ENCODE measurements around the gene ERC1.
"Not testable (repeated sequence)": the region's sequence is repeated elsewhere in the genome, so short reads cannot be mapped to it uniquely, and the experiment has no call there.

ERC1 gene

DNA sequence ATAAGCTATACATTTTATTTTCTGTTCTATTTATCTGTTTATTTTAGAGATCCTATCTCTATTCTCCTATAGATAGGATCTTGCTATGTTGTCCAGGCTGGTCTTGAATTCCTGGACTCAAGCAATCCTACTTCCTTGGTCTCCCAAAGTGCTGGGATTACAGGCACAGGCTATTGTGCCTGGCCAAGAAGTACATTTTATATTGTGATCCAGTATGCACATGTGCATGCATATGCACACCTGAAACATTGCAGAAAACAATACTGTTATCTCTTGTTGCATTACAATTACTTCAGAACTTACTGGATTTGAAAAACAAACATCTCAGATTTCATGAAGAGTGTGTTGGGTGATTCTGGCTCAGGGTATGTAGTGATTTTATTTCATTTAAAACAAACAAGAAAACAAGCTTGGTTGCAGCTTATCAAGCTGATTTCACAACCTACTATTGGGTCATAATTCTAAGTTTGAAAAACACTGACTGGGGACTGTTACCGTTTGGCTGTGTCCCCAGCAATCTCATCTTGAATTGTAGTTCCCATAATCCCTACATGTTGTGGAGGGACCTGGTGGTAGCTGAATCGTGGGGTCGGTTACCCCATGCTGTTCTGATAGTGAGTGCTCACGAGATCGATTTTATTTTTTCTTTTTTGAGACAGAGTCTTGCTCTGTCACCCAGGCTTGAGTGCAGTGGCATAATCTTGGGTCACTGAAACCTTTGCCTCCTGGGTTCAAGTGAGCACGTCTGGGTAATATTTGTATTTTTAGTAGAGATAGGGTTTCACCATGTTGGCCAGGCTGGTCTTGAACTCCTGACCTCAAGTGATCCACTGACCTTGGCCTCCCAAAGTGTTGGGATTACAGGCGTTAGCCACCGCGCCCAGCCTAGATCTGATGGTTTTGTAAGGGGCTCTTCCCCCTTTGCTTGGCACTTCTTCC lies 31.3 kb downstream of the ERC1 start:
- no peak for DNase-seq (ENCODE audit: low read depth in 2 of 2)

DNA sequence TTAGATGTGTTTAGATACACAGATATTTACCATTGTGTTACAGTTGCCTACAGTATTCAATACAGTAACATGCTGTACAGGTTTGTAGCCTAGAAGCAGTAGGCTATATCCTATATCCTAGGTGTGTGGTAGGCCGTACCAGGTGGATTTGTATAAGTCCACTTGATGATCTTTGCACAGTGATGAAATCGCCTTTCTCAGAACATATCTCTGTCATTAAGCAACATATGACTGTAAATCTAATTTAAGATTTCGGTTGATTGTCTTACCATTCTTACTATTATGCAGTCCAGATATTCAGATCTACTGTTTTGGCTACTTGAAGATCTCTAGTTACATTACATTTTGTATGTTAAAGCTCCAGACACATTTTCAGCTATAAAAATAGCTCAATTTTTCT lies 39.8 kb downstream of the ERC1 start:
- DNase-seq (ENCODE audit: low read depth in 2 of 2): no peak

DNA sequence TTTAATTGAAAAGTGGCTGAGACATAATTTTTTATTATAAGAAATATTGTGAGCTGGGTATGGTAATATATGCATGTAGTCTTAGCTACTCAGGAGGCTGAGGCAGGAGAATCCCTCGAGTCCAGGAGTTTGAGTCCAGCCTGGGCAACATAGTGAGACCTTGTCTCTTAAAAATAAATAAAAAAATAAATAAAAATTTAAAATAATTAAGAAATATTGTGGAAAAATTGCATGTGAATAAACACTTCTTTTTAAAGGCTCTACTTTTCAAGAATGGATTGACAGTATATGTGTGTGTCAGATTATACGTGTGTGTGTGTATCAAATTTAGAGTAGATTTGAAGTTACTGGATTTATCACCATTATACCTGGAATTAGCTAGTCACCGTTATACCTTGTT lies 43.2 kb downstream of the ERC1 start:
- DNase-seq (ENCODE audit: low read depth in 2 of 2): no peak

DNA sequence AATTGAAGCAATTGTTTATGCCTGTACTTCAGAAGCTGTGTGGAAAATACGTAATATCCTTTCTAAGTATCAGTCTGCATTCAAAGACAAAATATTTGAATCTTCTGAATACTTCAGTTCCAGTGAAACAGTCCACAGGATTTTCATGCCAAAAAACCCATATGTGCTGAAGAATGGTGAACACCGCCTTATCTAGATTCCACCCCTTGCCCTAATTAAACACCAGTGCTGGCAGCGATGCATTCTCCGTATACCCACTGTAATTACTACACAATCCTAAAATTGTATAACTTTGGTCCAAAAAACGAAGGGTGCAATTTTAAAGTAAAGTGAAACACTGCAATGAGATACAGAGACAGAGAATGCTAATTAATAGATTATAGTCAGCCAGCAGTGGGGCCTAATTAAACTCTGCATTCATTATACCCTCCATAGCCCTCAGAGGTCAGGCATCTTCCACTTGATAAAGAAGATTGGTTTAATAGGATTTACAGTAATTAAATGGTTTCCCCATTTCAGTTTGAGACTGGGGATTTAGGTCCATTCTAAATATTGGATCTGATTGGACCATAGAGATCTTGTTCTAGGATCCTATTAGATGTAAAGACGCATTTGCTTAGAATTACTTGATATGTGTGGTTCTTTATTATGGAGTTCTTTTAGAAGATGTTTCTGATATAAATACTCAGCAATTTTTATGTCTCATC lies 43.9 kb downstream of the ERC1 start:
- DNase-seq (ENCODE audit: low read depth in 2 of 2): no peak

DNA sequence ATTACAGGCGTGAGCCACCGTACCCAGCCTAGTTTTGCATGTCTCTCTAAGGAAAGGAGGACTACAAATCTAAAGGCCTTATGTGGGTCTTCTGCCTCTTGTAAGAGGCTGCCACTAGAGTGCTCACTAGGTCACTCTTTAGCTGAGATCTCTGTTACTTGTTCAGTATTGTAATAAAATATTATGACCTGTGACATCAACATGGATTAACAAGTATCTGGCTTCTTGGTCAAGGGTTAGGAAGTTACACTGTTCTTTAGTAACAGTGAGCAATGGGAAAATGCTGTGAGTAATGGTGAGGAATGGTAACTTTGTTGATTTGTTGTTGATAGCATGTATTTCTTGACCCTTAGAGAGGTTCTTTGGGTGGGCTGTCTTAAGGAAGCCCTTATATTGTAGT lies 50.5 kb downstream of the ERC1 start:
- no peak for DNase-seq (ENCODE audit: low read depth in 2 of 2)

DNA sequence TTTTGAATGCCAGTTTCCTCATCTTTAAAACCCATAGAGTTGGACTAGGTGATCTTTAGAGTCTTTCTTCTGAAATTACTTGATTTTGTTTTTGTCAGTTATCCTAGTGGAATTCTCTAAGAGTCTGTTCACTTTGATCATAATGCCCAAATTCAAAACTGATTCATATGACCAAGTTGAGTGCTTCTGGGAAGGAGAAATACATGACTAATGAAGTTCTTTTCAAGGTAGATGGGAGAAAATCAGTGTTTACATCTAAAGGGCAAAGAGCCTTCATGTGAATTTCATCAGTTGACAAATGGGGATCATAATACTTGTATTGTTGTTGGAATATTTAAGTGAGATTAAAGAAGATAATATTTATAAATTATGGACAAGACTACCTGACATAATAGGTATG lies 53.2 kb downstream of the ERC1 start:
- no peak for DNase-seq (ENCODE audit: low read depth in 2 of 2)

DNA sequence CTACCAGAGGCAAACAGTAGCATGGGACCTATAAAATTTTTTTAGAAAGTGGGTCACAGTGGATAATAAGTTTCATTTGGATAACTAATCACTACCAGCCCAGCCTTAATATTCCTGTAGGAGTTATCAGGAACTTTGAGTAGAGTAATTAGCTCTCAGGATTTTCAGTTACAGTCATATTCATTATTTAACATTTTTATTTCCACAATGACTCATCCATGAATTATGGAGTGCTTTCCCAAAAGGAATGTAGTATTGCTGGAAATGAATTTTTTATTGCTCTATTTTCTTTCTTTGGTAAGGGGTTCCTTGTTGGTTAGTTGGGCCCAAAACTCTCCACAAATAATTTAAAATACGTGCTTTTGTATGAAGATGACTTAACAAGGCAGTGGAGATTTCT lies 53.7 kb downstream of the ERC1 start:
- no peak for DNase-seq (ENCODE audit: low read depth in 2 of 2)

DNA sequence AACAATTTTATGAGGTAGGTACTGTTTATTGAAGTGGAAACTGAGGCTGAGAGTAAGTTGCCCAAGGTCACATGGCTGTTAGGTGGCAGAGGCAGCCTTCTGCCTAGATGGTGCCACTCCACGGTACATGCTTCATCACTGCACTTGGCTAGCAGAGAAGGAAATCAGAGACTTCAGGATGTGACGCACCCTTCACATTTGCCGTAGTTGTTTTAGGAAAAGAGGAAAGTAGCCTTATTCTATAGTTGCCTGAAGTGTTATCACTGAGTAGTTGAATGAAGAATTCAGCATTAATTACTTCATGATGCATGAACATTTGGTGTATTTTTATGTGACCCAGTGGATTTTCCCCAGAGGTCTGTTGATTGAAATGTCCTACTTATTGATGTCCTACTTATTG lies 55.7 kb downstream of the ERC1 start:
- DNase-seq (ENCODE audit: low read depth in 2 of 2): no peak

DNA sequence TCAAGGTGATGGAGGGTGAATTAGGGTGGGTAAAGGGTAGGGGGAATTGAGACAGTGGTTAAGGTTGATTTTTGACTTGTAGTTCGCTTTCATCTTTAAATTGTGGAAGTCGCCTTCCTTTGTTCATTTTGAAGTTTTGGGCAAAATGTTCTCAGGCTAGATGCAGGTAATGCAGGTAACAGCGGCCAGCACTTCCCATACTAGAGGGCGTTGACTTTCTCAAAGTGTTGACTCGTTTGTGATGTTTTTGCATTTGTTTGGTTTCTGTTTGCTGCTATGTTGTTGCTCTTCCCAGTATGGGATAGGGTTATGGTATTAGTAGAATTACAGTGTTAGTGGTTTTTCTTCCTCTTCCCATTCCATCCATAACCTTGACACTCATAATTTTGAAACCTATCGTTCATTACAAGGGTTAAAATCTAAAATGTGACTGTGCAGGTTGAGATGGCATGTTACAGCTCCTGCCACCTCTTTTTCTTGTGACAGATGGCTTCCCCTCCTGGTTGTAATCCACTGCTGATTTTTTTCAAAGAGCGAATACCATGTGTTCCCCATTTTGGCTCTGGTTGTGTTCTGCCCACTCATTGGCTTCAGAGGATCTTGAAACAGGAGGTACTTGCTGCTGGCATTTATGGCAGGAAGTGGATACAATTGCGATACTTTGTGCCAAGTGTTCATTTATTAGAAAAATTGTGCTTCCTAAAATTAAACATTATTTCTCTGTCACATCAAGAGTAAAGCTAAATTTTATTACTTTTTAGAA lies 57.1 kb downstream of the ERC1 start:
- no peak for DNase-seq (ENCODE audit: low read depth in 2 of 2)

DNA sequence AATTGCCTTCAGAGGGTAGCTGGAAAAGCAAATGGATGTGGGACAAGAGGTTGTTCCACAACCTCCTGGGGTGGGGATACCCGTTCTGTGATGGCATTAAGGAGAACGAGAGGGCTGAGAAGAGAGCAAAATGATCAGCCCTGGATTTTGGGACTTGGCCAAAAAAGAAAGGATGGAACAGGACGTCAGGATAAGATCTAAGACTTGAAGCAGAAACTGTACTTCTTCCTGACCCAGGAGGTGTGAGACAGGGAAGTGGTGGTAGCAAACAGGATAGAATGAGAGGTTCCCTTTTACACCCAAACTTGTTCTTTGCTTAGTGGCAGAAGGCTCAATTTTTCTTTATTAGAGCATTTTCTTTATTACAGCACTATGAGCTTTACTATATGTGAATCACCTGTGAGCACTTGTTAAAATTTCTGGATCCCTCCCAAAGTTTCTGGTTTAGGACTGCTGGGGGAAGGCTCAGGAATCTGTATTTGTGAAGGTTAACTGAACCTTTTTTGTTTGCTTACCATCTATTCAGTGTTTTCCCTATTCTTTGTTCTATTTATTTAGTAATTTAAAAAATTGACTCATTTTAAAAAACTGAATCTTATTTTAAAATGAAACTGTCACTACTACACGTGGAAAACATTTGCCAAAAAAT lies 59.2 kb downstream of the ERC1 start:
- DNase-seq (ENCODE audit: low read depth in 2 of 2): no peak

DNA sequence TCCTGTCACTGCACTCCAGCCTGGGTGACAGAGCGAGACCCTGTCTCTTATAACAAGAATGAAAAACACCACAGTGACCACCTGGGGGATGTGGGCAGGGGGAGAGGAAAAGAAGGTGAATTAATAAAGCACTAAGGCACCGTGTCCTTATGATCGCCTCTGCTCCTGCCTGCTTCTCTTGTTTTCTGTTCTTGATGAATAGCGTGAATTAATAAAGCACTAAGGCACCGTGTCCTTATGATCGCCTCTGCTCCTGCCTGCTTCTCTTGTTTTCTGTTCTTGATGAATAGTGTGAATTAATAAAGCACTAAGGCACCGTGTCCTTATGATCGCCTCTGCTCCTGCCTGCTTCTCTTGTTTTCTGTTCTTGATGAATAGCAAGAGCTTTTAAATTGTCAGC lies 60.6 kb downstream of the ERC1 start:
- DNase-seq (ENCODE audit: low read depth in 2 of 2): not testable (repeated sequence)

DNA sequence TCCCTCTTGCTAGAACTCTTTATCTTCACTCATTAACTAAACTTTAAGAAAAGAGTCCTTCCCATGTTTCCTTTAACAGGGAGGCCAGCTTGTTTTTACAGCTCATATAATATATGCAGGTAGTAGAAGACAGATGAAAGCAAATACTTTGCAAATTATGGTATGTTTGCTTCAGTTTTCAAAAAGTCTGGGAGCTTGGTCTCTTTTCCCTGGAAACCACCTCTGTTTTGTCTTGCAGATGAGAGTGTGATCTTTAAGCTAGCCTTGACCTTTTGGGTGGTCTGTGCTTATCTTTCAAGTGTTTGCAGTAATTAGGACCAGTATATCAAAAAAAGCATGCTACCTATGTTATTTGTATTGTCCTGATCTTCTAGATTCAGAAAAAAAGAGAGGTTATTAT lies 62.7 kb downstream of the ERC1 start:
- DNase-seq (ENCODE audit: low read depth in 2 of 2): no peak

DNA sequence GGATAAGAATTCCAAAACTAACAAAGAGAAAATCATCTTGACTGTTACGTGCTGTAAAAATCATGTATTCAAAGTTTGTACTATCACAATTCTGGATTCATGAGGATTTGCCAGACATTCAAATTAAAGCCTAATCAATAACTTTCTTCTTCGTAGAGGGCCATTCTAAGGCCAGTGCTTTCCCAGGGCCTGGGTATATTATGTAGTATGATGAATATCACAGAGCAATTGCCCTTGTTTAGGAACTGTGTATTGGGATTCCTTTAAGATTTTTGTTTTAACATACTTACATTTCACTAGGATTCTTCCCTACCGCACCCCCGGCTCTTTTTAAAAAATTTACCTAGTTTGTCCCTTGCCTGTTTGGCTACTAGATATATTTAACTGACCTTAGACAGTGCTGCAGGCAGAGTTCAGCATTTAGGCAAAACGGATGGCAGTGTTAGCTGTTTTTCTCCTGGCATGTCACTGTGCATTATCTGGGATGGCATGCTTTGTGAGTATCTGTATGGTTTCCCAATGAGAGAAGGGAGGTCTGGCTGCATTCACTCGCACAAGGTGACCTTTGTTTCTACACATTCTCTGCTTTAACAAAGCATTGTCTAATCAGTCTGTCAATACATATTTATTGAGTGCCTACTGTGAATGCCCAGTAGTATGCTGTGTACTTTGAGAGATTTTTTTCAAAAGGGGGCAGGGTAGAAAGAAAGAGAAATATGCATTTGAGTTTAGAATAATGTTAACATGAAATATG lies 63.3 kb downstream of the ERC1 start:
- no peak for DNase-seq (ENCODE audit: low read depth in 2 of 2)

DNA sequence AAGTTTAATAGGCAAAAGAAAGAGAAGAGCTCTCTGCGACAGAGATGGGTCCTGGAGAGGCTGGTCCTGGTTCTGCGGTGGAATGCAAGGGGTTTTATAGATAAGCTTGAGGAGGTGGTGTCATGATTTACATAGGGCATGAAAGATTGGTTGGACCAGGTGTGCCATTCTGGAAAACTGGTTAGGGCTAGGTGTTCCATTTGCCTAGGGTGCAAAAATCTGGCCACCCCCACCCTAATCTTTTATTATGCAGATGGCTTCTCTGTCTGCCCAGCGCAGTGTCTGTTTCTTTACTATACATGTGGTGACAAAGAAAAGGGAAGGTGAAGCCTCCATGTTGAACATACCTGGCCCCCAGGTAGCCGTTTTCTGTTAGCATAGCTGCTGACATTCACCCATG lies 65.4 kb downstream of the ERC1 start:
- DNase-seq (ENCODE audit: low read depth in 2 of 2): no peak

DNA sequence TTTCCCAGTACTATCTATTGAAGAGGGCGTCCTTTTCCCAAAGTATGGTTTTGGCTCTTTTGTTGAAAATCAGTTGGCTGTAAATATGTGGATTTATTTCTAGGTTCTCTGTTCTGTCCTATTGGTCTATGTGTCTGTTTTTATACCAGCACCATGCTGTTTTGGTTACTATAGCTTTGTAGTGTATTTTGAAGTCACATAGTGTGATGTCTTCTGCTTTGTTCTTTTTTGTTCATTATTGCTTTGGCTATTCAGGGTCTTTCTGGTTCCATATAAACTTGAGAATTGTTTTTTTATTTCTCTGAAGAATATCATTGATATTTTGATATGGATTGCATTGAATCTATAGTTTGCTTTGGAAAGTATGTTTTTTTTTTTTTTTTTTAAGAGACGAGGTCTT lies 67.4 kb downstream of the ERC1 start:
- no peak for DNase-seq (ENCODE audit: low read depth in 2 of 2)

DNA sequence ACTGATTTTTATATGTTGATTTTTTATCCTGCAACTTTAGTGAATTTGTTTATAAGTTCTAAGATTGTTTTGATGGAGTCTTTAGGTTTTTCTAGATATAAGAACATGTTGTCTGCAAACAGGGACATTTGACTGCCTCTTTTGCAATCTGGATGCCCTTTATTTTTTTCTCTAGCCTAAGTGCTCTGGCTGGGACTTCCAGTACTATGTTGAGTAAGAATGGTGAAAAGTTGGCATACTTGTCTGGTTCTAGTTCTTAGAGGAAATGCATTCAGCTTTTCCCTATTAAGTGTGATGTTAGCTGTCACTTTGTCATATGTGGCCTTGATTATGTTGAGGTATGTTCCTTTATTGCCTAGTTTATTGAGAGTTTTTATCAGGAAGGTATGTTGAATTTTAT lies 68.1 kb downstream of the ERC1 start:
- DNase-seq (ENCODE audit: low read depth in 2 of 2): no peak

DNA sequence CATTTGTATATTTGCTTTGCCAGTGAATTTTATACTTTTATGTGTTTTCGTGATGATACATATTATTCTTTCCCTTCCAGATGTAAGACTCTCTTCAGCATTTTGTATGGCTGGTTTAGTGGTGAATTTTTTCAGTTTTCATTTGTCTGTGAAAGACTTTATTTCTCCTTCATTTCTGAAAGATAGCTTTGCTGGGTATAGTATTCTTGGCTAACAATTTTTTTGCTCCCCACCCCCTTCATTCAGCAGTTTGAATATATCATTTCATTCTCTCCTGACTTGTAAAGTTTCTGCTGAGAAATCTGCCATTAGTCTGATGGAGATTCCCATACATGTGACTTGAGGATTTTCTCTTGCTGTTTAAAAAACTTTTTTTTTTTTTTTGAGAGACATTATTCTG lies 72.8 kb downstream of the ERC1 start:
- no peak for DNase-seq (ENCODE audit: low read depth in 2 of 2)

DNA sequence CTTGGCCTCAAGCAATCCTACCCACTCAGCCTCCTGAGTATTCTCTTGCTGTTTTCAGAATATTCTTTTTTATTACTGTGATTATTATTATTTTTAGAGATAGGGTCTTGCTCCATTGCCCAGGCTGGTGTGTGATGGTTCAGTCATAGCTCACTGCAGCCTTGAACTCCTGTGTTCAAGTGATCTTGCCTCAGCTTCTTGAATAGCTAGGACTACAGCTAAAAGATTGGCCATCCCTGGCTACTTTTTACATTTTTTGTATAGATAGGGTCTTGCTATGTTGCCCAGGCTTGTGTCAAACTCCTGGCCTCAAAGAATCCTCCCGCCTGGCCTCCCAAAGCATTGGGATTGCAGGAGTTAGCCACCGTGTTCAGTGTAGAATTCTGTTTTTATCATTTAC lies 73.3 kb downstream of the ERC1 start:
- DNase-seq (ENCODE audit: low read depth in 2 of 2): no peak

DNA sequence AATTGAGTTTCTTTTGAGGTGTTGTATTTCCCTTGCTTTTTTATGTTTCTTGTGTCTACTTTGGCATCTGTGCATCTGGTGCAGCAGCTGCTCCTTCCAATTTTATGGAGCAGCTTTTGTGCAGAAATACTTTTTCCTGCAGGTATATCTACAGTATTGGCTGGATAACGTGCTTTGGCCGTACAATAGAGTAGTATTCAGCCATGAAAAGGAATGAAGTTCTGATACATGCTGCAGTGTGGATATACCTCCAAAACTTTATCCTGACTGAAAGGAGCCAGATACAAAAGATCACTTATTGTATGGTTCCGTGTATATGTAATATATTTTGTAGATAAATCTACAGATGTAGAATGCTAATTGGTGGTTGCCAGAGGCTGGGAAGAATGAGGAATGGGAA lies 74.6 kb downstream of the ERC1 start:
- DNase-seq (ENCODE audit: low read depth in 2 of 2): no peak

DNA sequence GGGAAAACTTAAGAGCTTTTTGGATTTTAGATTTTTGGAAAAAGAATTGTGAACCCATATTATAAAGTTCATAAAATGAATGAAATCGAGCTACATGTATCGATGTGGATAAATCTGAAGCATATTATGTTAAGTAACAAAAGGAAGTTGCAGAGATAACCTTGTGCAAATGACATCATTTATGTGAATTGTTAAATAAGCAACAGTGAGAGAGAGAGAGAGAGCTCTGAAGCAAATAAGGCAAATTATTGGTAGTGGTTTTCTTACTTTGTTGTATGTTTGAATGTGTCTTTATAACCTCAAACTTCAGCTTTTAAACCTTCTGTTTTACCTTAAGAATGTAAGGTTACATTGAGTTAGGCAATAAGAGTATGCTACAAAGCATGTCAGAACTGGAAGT lies 78.8 kb downstream of the ERC1 start:
- no peak for DNase-seq (ENCODE audit: low read depth in 2 of 2)

DNA sequence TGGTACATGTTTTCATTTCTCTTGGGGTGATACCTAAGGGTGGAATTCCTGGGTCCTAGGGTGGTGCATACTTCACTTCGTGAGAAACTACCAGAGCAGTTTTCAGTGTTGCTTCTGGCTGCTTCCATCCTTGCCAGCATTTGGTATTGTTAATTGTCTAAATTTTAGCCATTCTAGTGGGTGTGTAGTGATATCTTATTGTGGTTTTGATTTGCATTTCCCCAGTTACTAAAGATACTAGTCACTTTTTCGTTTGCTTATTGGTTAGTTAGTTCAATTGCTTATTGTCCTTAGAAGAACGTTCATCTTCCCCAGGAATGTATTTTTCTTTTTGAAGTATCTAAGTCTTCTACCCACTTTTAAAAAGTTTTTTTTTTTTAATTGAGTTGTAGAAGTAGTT lies 80.2 kb downstream of the ERC1 start:
- DNase-seq (ENCODE audit: low read depth in 2 of 2): no peak
